SK-N-SH (cell line): Measurements from ENCODE around the gene PARP1. TPM values are rescaled to one million over a fixed set of nuclear protein-coding genes. Genes with fewer than 3 reads are reported as not detected.

Experiments
- CTCF ChIA-PET: fragments of 300-600, 350-600 bp; formaldehyde crosslinking; extraction: SDS; loops from one replicate; lab custom pipeline; 2021; lab: Yijun Ruan, JAX
- POLR2A ChIA-PET: fragments of 350-600 bp; sonication (Branson Sonifier 250); formaldehyde crosslinking; extraction: SDS; loops from one replicate; lab custom pipeline; 2020; ENCODE audit warnings: antibody characterized with exemption, inconsistent platforms; lab: Yijun Ruan, JAX
- DNase-seq: peaks from one replicate; pipeline ENCODE4 v3.0.0; 2012
- H2AFZ ChIP-seq: fragments of 200-600 bp; sonication (generic); 2 replicates; pipeline ENCODE4 v1.8.1; 2016; ENCODE audit warnings: antibody characterized with exemption, mild to moderate bottlenecking, low read depth
- H3F3A ChIP-seq: fragments of 200-600 bp; sonication (generic); replicated peaks from 2 replicates; pipeline ENCODE3; 2016; ENCODE audit warnings: antibody characterized with exemption, mild to moderate bottlenecking; ENCODE audit not compliant: insufficient read depth
- H3K27ac ChIP-seq, 2 experiments: fragments of 200-500 bp in 1 of 2; fragments of 200-600 bp in 1 of 2; sonication (Bioruptor generic) in 1 of 2; sonication (generic), shearing (Covaris generic) in 1 of 2; 2 replicates each; pipeline versions ENCODE4 v1.5.1 to v1.6.1; 2014 to 2016; ENCODE audit warnings: low read depth in 2 of 2, inconsistent platforms in 1 of 2, low read length in 1 of 2, mild to moderate bottlenecking in 1 of 2, mixed read lengths in 1 of 2
- H3K27me3 ChIP-seq: fragments of 200-600 bp; sonication (generic), shearing (Covaris generic); 2 replicates; pipeline ENCODE4 v1.6.1; 2016; ENCODE audit warnings: mixed run types; ENCODE audit not compliant: insufficient read depth
- H3K36me3 ChIP-seq, 2 experiments: fragments of 200-500 bp in 1 of 2; fragments of 200-600 bp in 1 of 2; sonication (Bioruptor generic) in 1 of 2; sonication (generic) in 1 of 2; replicated peaks in 1 of 2; 2 replicates each; pipeline versions ENCODE3 to v1.5.1; 2014 to 2016; ENCODE audit warnings: low read length in 1 of 2, mild to moderate bottlenecking in 1 of 2; ENCODE audit not compliant: insufficient read depth in 2 of 2, control insufficient read depth in 1 of 2
- H3K4me1 ChIP-seq, 2 experiments: fragments of 200-500 bp in 1 of 2; fragments of 200-600 bp in 1 of 2; sonication (Bioruptor generic) in 1 of 2; sonication (generic), shearing (Covaris generic) in 1 of 2; 2 replicates each; pipeline versions ENCODE4 v1.5.1 to v1.6.1; 2014 to 2016; ENCODE audit warnings: low read depth in 1 of 2, low read length in 1 of 2, mixed run types in 1 of 2; ENCODE audit not compliant: insufficient read depth in 2 of 2, control insufficient read depth in 1 of 2
- H3K4me2 ChIP-seq: fragments of 200-600 bp; sonication (generic), shearing (Covaris generic); 2 replicates; pipeline ENCODE4 v1.6.1; 2017; ENCODE audit warnings: mixed run types
- H3K4me3 ChIP-seq, 2 experiments: fragments of 200-500 bp in 1 of 2; fragments of 200-600 bp in 1 of 2; sonication (Bioruptor generic) in 1 of 2; sonication (generic), shearing (Covaris generic) in 1 of 2; 2 replicates each; pipeline versions ENCODE4 v1.5.1 to v1.8.1; 2014 to 2016; ENCODE audit warnings: low read depth in 2 of 2, inconsistent platforms in 1 of 2, low read length in 1 of 2, mild to moderate bottlenecking in 1 of 2, mixed read lengths in 1 of 2, moderate library complexity in 1 of 2
- H3K79me2 ChIP-seq: fragments of 200-600 bp; sonication (generic); 2 replicates; pipeline ENCODE4 v1.8.1; 2017; ENCODE audit warnings: mild to moderate bottlenecking; ENCODE audit not compliant: insufficient read depth
- H3K9ac ChIP-seq: fragments of 200-600 bp; sonication (generic); 2 replicates; pipeline ENCODE4 v1.6.1; 2017; ENCODE audit warnings: mixed run types
- H3K9me2 ChIP-seq: fragments of 200-600 bp; sonication (generic); 2 replicates; pipeline ENCODE4 v1.6.1; 2017; ENCODE audit warnings: mixed run types
- H3K9me3 ChIP-seq: fragments of 200-600 bp; sonication (generic); 2 replicates; pipeline ENCODE4 v1.6.1; 2017; ENCODE audit warnings: mixed run types, mild to moderate bottlenecking, moderate library complexity
- H4K20me1 ChIP-seq: fragments of 200-600 bp; sonication (generic); 2 replicates; pipeline ENCODE4 v1.6.1; 2017; ENCODE audit warnings: mild to moderate bottlenecking, mixed run types; ENCODE audit not compliant: insufficient read depth
- EP300 ChIP-seq, 2 experiments: IDR thresholded peaks; 2 replicates each; pipeline versions ENCODE4 v1.4.0 to v1.6.1; 2012; ENCODE audit warnings: borderline replicate concordance in 1 of 2, low read depth in 1 of 2, low read length in 1 of 2
- EZH2phosphoT487 ChIP-seq: fragments of 200-600 bp; sonication (generic); IDR thresholded peaks from 2 replicates; pipeline ENCODE4 v1.6.1; 2017; ENCODE audit warnings: low read depth, mixed run types, mild to moderate bottlenecking, antibody characterized with exemption, moderate library complexity, borderline replicate concordance
- FOSL2 ChIP-seq: IDR thresholded peaks from 2 replicates; pipeline ENCODE4 v1.4.0; 2012; ENCODE audit warnings: low read depth, mild to moderate bottlenecking, moderate library complexity, borderline replicate concordance
- GATA2 ChIP-seq: sonication (generic); formaldehyde crosslinking; IDR thresholded peaks from 2 replicates; pipeline ENCODE4 v1.5.0; 2020; ENCODE audit warnings: mild to moderate bottlenecking, missing genetic modification reagents
- MXI1 ChIP-seq: IDR thresholded peaks from 2 replicates; pipeline ENCODE4 v1.6.1; 2012; ENCODE audit warnings: mild to moderate bottlenecking, low read depth, low read length, improper control_type of control experiment
- NFIC ChIP-seq: IDR thresholded peaks from 2 replicates; pipeline ENCODE4 v1.4.0; 2012; ENCODE audit warnings: borderline replicate concordance
- NRF1 ChIP-seq: IDR thresholded peaks from 2 replicates; pipeline ENCODE4 v1.6.1; 2012; ENCODE audit warnings: low read depth, mild to moderate bottlenecking, low read length
- PBX3 ChIP-seq: IDR thresholded peaks from 2 replicates; pipeline ENCODE4; 2012
- REST ChIP-seq: IDR thresholded peaks from 2 replicates; pipeline ENCODE4 v1.6.1; 2012; ENCODE audit warnings: mild to moderate bottlenecking, low read depth, low read length, moderate library complexity
- RXRA ChIP-seq: IDR thresholded peaks from 2 replicates; pipeline ENCODE4 v1.4.0; 2012; ENCODE audit warnings: low read depth, mild to moderate bottlenecking, borderline replicate concordance
- SMC3 ChIP-seq: IDR thresholded peaks from 2 replicates; pipeline ENCODE4 v1.6.1; 2012; ENCODE audit warnings: low read depth, low read length, improper control_type of control experiment
- TCF12 ChIP-seq: IDR thresholded peaks from 2 replicates; pipeline ENCODE4 v1.4.0; 2012
- YY1 ChIP-seq: IDR thresholded peaks from 2 replicates; pipeline ENCODE4 v1.4.0; 2012; ENCODE audit warnings: low read depth, mild to moderate bottlenecking
- ZBTB33 ChIP-seq: IDR thresholded peaks from 2 replicates; pipeline ENCODE4 v1.4.0; 2012; ENCODE audit warnings: low read depth, borderline replicate concordance
- WGBS: methylation state at CpG from one replicate; pipeline ENCODE4 v1.1.6; 2017; ENCODE audit warnings: low lambda C conversion rate; 5-methylcytosine and 5-hydroxymethylcytosine counted together
- polyA plus RNA-seq, 3 experiments: library from polyadenylated mRNA; depleted of rRNA; stranded (reverse); fragments of >200 nt; gene quantifications; 2 replicates each; pipeline ENCODE4 v1.2.3, GENCODE V29; 2012

The PARP1 gene
- polyA plus RNA-seq, 1 of the 3 experiments (the other 2 are of a cell fraction) = 239 TPM

GRCh38 chr1:226369110-226369509 is 38.8 kb downstream of the PARP1 start:
- peaks cover 7% of the 10 kb centered on the region; the same call in 1 of the 2 replicates for H3K79me2 ChIP-seq
- CTCF ChIA-PET = interaction anchor here (6.1 kb wide), 1 partner anchor 38 kb away, joined by 21 read pairs; the partner anchor contains the start of gene PARP1

More at GRCh38 chr1:226369110-226369509, 38.8 kb downstream of the PARP1 start:
- 87% methylated on average over 6 of the region's 6 CpGs for WGBS
- Histone ChIP-seq H3K27me3 (no peaks in the 10 kb centered on the region), H3K4me1 (peaks cover 4 to 26% of the 10 kb centered on the region in 2 experiments; a peak in 3 of 4 replicates)
- no peak for DNase-seq
- TF ChIP-seq EP300 (IDR thresholded peaks at IDR 0.05; ENCODE audit: borderline replicate concordance in 1 of 2, low read depth in 1 of 2, low read length in 1 of 2) (no peak), REST (no peak), NRF1 (no peak), SMC3 (no peak), MXI1 (no peak), TCF12 (no peak), EZH2phosphoT487 (no peak), PBX3 (no peak), GATA2 (CRISPR knock-in tag) (no peak), NFIC (no peak), FOSL2 (no peak), ZBTB33 (no peak), YY1 (no peak), RXRA (no peak)
- TF ChIP-seq, all 33 proteins: peak for 0
- no peak overlapping the region for H3K27ac ChIP-seq
- no peak overlapping the region for H3K4me3 ChIP-seq
- H4K20me1 ChIP-seq = no peaks in the 10 kb centered on the region
- H3K36me3 ChIP-seq = peaks cover 62 to 84% of the 10 kb centered on the region in 2 experiments
- POLR2A ChIA-PET = no interaction called here
- H3F3A ChIP-seq = no peaks in the 10 kb centered on the region
- H3K9me3 ChIP-seq = no peaks in the 10 kb centered on the region
- H2AFZ ChIP-seq = no peak overlapping the region
- no peaks in the 10 kb centered on the region for H3K9me2 ChIP-seq
- no peak overlapping the region for H3K4me2 ChIP-seq
- H3K9ac ChIP-seq = no peak overlapping the region
